RPMI7951 (cell line): ENCODE data around the gene SLC26A5. TPM values are rescaled to one million over a fixed set of nuclear protein-coding genes. Genes with fewer than 3 reads are reported as not detected.
"Not testable (repeated sequence)": the region's sequence is repeated elsewhere in the genome, so short reads cannot be mapped to it uniquely, and the experiment has no call there.

Source experiments
- DNase-seq: peaks from one replicate; pipeline ENCODE4 v3.0.0-alpha.2; 2012; ENCODE audit warnings: low read depth
- total RNA-seq: library from RNA; depleted of rRNA; stranded (reverse); fragments of >200 nt; shearing (Covaris generic); gene quantifications from 2 replicates; pipeline ENCODE4 v1.2.3, GENCODE V29; 2014

SLC26A5 gene
- total RNA-seq, 1 experiment from 2014 or later: not detected

GRCh38 chr7:103399687-103400086, 46.3 kb downstream of the SLC26A5 start:
- not testable (repeated sequence) for DNase-seq

- DNase-seq: no peak
Measured at GRCh38 chr7:103398483-103399127, 47.4 kb downstream of the SLC26A5 start.

GRCh38 chr7:103396471-103396870, 49.5 kb downstream of the SLC26A5 start:
- no peak for DNase-seq

GRCh38 chr7:103395071-103395470, 50.9 kb downstream of the SLC26A5 start:
- no peak for DNase-seq

- no peak for DNase-seq
Measured at GRCh38 chr7:103394566-103394965, 51.4 kb downstream of the SLC26A5 start.

- DNase-seq: no peak
Measured at GRCh38 chr7:103391976-103392375, 54.0 kb downstream of the SLC26A5 start.

- no peak for DNase-seq
Measured at GRCh38 chr7:103391150-103391549, 54.9 kb downstream of the SLC26A5 start.

- DNase-seq: no peak
Measured at GRCh38 chr7:103389263-103389662, 56.7 kb downstream of the SLC26A5 start.

GRCh38 chr7:103388469-103389140, 57.4 kb downstream of the SLC26A5 start:
- no peak for DNase-seq

GRCh38 chr7:103387242-103387641, 58.8 kb downstream of the SLC26A5 start:
- no peak for DNase-seq

GRCh38 chr7:103382032-103382402, 64.0 kb downstream of the SLC26A5 start:
- no peak for DNase-seq

GRCh38 chr7:103381280-103382031, 64.6 kb downstream of the SLC26A5 start:
- DNase-seq: no peak

- no peak for DNase-seq
Measured at GRCh38 chr7:103380395-103381191, 65.4 kb downstream of the SLC26A5 start.

- no peak for DNase-seq
Measured at GRCh38 chr7:103379270-103379975, 66.6 kb downstream of the SLC26A5 start.

- no peak for DNase-seq
Measured at GRCh38 chr7:103373866-103374643, 72.0 kb downstream of the SLC26A5 start.

- DNase-seq: no peak
Measured at GRCh38 chr7:103369432-103369831, 76.6 kb downstream of the SLC26A5 start.

- no peak for DNase-seq
Measured at GRCh38 chr7:103349805-103350204, 96.2 kb downstream of the SLC26A5 start.

- DNase-seq: no peak
Measured at GRCh38 chr7:103348959-103349358, 97.0 kb downstream of the SLC26A5 start.

GRCh38 chr7:103348452-103348851, 97.6 kb downstream of the SLC26A5 start:
- DNase-seq: no peak

GRCh38 chr7:103347507-103348267, 98.3 kb downstream of the SLC26A5 start, which contains the start of gene PSMC2:
PSMC2 (plus strand) TSS chr7:103347643; CDS start chr7:103347712, 69 bp downstream.
- peak; percentile 93 for DNase-seq
